Gastrocnemius medialis (tissue), 4 donors: Measurements from ENCODE around the gene RYR3. TPM values are rescaled to one million over a fixed set of nuclear protein-coding genes. Genes with fewer than 3 reads are reported as not detected.

Source experiments
- ATAC-seq, 2 donors: fragments of 150-250 bp; one replicate each; pipeline ENCODE4 v1.9.1; 2016
- DNase-seq, 2 donors: peaks; one replicate each; pipeline ENCODE4 v3.0.0-alpha.2; 2019
- H3K27ac ChIP-seq, 4 donors: fragments of 200-600 bp; sonication (generic); 1 replicate in 1 of 4; 2 replicates in 3 of 4; pipeline ENCODE4 v1.5.1; 2016 to 2018; ENCODE audit warnings: mild to moderate bottlenecking in 2 of 4, moderate library complexity in 1 of 4
- H3K27me3 ChIP-seq, 3 donors: fragments of 200-600 bp; sonication (generic) in 2 of 3; 1 replicate in 1 of 3; 2 replicates in 2 of 3; pipeline versions ENCODE4 v1.5.1 to v1.6.0; 2016 to 2019; ENCODE audit warnings: mild to moderate bottlenecking in 1 of 3, moderate library complexity in 1 of 3
- H3K36me3 ChIP-seq, 2 donors: fragments of 200-600 bp; sonication (generic) in 1 of 2; one replicate each; pipeline ENCODE4 v1.5.1; 2017 to 2018
- H3K4me1 ChIP-seq, 2 donors: fragments of 200-600 bp; sonication (generic) in 1 of 2; one replicate each; pipeline ENCODE4 v1.5.1; 2016 to 2017; ENCODE audit warnings: mild to moderate bottlenecking in 2 of 2
- H3K4me3 ChIP-seq, 4 donors: fragments of 200-600 bp; sonication (generic) in 3 of 4; 1 replicate in 1 of 4; 2 replicates in 3 of 4; pipeline ENCODE4 v1.5.1; 2016 to 2019; ENCODE audit warnings: mild to moderate bottlenecking in 2 of 4
- H3K9me3 ChIP-seq, 3 donors: fragments of 200-600 bp; sonication (generic) in 2 of 3; 1 replicate in 1 of 3; 2 replicates in 2 of 3; pipeline ENCODE4 v1.5.1; 2016 to 2019
- POLR2A ChIP-seq, 2 donors: fragments of 450-650 bp; IDR thresholded peaks; one replicate each; pipeline ENCODE4 v1.6.1; 2017; ENCODE audit warnings: antibody characterized with exemption in 2 of 2, mild to moderate bottlenecking in 2 of 2, moderate library complexity in 2 of 2
- in situ Hi-C, 4 donors: fragments of 200-750 bp; cut with MboI; loops; one replicate each; pipeline versions ENCODE4 v1.15.0 to v1.8.0; 2017; ENCODE audit warnings: low sequenced_read_pairs in 4 of 4
- intact Hi-C: fragments of 100-400 bp; cut with DNase I; formaldehyde crosslinking; loops from one replicate; pipeline ENCODE4 v1.15.1; 2023; ENCODE audit warnings: low total_unique reads
- total RNA-seq, 4 donors: library from RNA; depleted of rRNA; stranded (reverse); fragments of >200 nt; gene quantifications; one replicate each; pipeline versions ENCODE4 v1.1.0 to v1.2.3, GENCODE V29; 2016
- TF ChIP-seq, protein P1 (sequence below), 5 experiments: fragments of 450-650 bp in 3 of 5; fragments of 200-600 bp in 2 of 5; sonication (generic) in 2 of 5; IDR thresholded peaks in 4 of 5; conservative IDR thresholded peaks in 1 of 5; 1 replicate in 4 of 5; 2 replicates in 1 of 5; pipeline ENCODE4 v1.5.1; 2016 to 2019; ENCODE audit warnings: antibody characterized with exemption in 5 of 5, mild to moderate bottlenecking in 3 of 5, moderate library complexity in 3 of 5

The RYR3 gene
- total RNA-seq, 4 donors from 2014 or later, result 7.6 to 30.9 (median 20.6) TPM

DNA sequence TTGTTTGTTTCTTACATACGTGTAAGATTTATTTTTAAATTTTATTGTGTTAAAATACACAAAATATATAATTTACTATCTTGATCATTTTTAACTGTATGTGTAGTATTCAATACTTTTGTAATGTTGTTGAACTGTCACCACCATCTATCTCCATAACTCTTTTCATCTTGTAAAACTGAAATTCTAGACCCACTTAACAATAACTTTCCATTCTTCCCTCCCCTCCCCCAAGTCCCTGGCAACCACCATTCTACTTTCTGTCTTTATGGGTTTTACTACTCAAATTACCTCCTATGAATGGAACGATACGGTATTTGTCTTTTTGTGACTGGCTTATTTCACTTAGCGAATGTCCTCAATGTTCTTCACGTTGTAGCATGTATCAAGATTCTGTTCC, 395.4 kb downstream of the RYR3 start:
- ATAC-seq, result no peak
- DNase-seq, result no peak
- H3K4me3 ChIP-seq, result no peak overlapping the region
- in situ Hi-C loops, result loop anchor here in 1 of 4 donors (10.0 kb wide), 1 partner anchor 621 kb away; no protein-coding TSS in a partner anchor
- no peak for TF ChIP-seq POLR2A (IDR thresholded peaks at IDR 0.05)
- TF ChIP-seq, protein P1, sequence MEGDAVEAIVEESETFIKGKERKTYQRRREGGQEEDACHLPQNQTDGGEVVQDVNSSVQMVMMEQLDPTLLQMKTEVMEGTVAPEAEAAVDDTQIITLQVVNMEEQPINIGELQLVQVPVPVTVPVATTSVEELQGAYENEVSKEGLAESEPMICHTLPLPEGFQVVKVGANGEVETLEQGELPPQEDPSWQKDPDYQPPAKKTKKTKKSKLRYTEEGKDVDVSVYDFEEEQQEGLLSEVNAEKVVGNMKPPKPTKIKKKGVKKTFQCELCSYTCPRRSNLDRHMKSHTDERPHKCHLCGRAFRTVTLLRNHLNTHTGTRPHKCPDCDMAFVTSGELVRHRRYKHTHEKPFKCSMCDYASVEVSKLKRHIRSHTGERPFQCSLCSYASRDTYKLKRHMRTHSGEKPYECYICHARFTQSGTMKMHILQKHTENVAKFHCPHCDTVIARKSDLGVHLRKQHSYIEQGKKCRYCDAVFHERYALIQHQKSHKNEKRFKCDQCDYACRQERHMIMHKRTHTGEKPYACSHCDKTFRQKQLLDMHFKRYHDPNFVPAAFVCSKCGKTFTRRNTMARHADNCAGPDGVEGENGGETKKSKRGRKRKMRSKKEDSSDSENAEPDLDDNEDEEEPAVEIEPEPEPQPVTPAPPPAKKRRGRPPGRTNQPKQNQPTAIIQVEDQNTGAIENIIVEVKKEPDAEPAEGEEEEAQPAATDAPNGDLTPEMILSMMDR (IDR thresholded peaks at IDR 0.05 in 4 of 5, conservative IDR thresholded peaks at IDR 0.05 in 1 of 5), result no peak
- H3K27ac ChIP-seq, result no peak overlapping the region
- H3K4me1 ChIP-seq, result no peaks in the 10 kb centered on the region
- H3K36me3 ChIP-seq, result no peaks in the 10 kb centered on the region
- H3K9me3 ChIP-seq, result no peaks in the 10 kb centered on the region
- intact Hi-C loops, result no loop called here
- no peaks in the 10 kb centered on the region for H3K27me3 ChIP-seq

DNA sequence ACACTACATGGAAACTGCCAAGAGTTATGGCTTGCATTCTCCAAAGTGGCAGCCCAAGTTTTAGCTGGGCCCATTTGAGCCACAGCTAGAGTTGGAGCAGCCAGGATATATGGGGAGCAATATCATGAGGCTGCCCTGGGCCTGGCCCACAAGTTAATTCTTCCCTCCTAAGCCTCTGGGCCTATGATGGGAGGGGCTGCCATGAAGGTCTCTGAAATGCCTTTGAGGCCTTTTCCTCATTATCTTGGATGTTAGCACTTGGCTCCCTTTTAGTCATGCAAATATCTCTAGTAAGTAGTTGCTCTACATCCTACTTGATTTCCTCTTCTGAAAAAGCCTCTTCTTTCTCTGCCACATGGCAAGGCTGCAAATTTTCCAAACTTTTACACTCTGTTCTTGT, 400.0 kb downstream of the RYR3 start:
- no peaks in the 10 kb centered on the region for H3K36me3 ChIP-seq
- ATAC-seq, result no peak
- H3K4me1 ChIP-seq, result no peaks in the 10 kb centered on the region
- no peak overlapping the region for H3K4me3 ChIP-seq
- DNase-seq, result no peak
- TF ChIP-seq, protein P1 (IDR thresholded peaks at IDR 0.05 in 4 of 5, conservative IDR thresholded peaks at IDR 0.05 in 1 of 5), result no peak
- no peak for TF ChIP-seq POLR2A (IDR thresholded peaks at IDR 0.05)
- in situ Hi-C loops, result no loop called here
- intact Hi-C loops, result no loop called here
- H3K27ac ChIP-seq, result no peak overlapping the region
- H3K27me3 ChIP-seq, result no peaks in the 10 kb centered on the region
- H3K9me3 ChIP-seq, result no peaks in the 10 kb centered on the region

DNA sequence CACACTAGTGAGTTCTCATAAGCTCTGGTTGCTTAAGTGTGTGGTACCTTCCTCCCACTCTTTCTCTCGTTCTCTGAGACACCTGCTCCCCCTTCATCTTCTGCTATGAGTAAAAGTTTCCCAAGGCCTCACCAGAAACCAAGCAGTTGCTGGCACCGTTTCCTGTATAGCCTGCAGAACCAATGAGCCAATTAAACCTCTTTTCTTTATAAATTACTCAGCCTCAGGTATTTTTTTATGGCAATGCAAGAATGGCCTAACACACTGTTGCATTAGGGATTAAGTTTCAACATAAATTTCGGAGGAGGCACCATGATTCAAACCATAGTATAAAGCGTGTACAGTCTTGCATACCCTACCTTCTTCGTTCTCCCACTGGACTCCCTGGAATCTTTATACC, 405.3 kb downstream of the RYR3 start:
- TF ChIP-seq, protein P1 (IDR thresholded peaks at IDR 0.05 in 4 of 5, conservative IDR thresholded peaks at IDR 0.05 in 1 of 5), result no peak
- no peak for TF ChIP-seq POLR2A (IDR thresholded peaks at IDR 0.05)
- in situ Hi-C loops, result no loop called here
- no peaks in the 10 kb centered on the region for H3K9me3 ChIP-seq
- H3K27me3 ChIP-seq, result no peaks in the 10 kb centered on the region
- no peaks in the 10 kb centered on the region for H3K4me1 ChIP-seq
- intact Hi-C loops, result no loop called here
- no peaks in the 10 kb centered on the region for H3K36me3 ChIP-seq
- no peak for DNase-seq
- no peak overlapping the region for H3K4me3 ChIP-seq
- no peak for ATAC-seq
- H3K27ac ChIP-seq, result no peak overlapping the region

DNA sequence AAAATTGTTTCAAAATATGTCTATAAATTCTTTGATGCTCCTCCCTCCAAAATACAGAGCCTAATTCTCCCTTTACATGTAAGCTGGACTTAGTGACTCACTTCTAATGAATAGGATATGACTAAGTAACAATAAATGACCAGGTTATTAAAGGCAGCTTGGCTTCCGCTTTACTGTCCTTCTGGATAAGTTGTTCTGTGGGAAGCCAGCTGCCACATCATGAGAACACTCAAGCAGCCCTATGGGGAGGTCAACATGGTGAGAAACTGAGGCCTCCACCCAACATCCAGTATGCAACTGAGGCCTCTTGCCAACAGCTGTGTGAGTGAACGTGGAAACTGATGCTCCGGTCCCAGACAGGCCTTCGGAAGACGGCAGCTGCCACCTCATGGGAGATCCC, 410.2 kb downstream of the RYR3 start:
- ATAC-seq, result no peak
- TF ChIP-seq POLR2A (IDR thresholded peaks at IDR 0.05), result no peak
- TF ChIP-seq, protein P1 (IDR thresholded peaks at IDR 0.05 in 4 of 5, conservative IDR thresholded peaks at IDR 0.05 in 1 of 5), result no peak
- in situ Hi-C loops, result no loop called here

DNA sequence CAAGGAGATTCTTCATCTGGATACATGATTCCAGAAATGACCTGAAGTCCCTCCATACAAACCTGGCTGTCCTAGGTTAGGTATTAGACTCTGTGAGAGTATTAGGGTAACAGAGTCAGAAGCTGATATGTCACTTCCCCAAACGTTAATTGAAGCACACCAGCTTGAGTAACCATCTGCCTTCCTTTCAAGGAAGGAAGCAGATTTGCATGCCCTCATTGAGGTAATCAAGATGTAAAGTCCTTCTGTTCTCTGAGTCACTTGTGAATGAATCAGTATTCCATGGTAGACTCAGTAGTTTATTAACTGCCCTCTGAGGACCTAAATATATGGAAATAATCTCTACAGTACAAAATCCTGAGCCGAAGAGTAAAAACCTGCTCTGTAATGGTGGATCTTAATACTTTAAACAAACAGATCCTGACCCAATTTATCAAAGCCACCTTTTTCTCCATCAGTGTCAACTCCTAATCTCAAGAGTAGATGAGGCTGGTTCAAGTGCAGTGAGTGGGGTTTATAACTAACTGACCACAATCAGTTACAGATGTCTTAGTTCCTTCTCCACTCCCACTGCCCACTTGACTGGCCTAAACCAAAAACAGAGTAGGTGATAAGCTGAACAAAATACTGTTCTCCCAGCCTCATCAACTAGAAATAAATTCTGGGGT, 411.4 kb downstream of the RYR3 start:
- intact Hi-C loops, result no loop called here
- DNase-seq (no peak), ATAC-seq (no peak)
- Histone ChIP-seq H3K36me3 (no peaks in the 10 kb centered on the region), H3K9me3 (no peaks in the 10 kb centered on the region), H3K27ac (no peak overlapping the region), H3K4me1 (no peaks in the 10 kb centered on the region), H3K4me3 (no peak overlapping the region), H3K27me3 (no peaks in the 10 kb centered on the region)
- TF ChIP-seq POLR2A (IDR thresholded peaks at IDR 0.05), result no peak
- TF ChIP-seq, protein P1 (IDR thresholded peaks at IDR 0.05 in 4 of 5, conservative IDR thresholded peaks at IDR 0.05 in 1 of 5), result no peak
- in situ Hi-C loops, result no loop called here

More for the DNA sequence above, 410.2 kb downstream of the RYR3 start:
- H3K27me3 ChIP-seq, result no peaks in the 10 kb centered on the region
- no peak overlapping the region for H3K4me3 ChIP-seq
- no peak overlapping the region for H3K27ac ChIP-seq
- no peak for DNase-seq
- H3K9me3 ChIP-seq, result no peaks in the 10 kb centered on the region
- H3K4me1 ChIP-seq, result no peaks in the 10 kb centered on the region
- H3K36me3 ChIP-seq, result no peaks in the 10 kb centered on the region
- intact Hi-C loops, result no loop called here
